IMR-90 (cell line): ENCODE data around the gene NFIA. TPM values are rescaled to one million over a fixed set of nuclear protein-coding genes. Genes with fewer than 3 reads are reported as not detected.

Source experiments
- ATAC-seq: fragments of 200-7000 bp; cut with Tn5 transposase; 2 replicates; pipeline ENCODE4 v1.9.1; 2020; ENCODE audit warnings: low read depth, mild to moderate bottlenecking, moderate library complexity
- BruUV-seq: library from RNA; stranded (reverse); fragments of 400-500 nt; replicated peaks from 2 replicates; lab custom pipeline; 2021; lab: Mats Ljungman, UMichigan
- CTCF ChIA-PET: fragments of 300-600 bp; formaldehyde crosslinking; extraction: SDS; loops from one replicate; lab custom pipeline; 2021; ENCODE audit warnings: antibody characterized with exemption; lab: Yijun Ruan, JAX
- POLR2A ChIA-PET: fragments of 300-600 bp; sonication (Branson Sonifier 250); formaldehyde crosslinking; loops from one replicate; lab custom pipeline; 2022; ENCODE audit warnings: antibody characterized with exemption; ENCODE audit not compliant: unreplicated experiment; lab: Charles Lee
- DNase-seq: peaks from one replicate; pipeline ENCODE4 v3.0.0; 2013
- H2AFZ ChIP-seq: replicated peaks from 2 replicates; pipeline ENCODE3; 2013; ENCODE audit warnings: low read length, mild to moderate bottlenecking; ENCODE audit not compliant: poor library complexity
- H2AK5ac ChIP-seq: 2 replicates; pipeline ENCODE4 v1.6.1; 2013; ENCODE audit warnings: low read depth, low read length, inconsistent platforms
- H2AK9ac ChIP-seq: replicated peaks from 2 replicates; pipeline ENCODE3; 2013; ENCODE audit warnings: mild to moderate bottlenecking, low read depth, low read length, moderate library complexity; ENCODE audit not compliant: poor library complexity
- H2BK120ac ChIP-seq: 2 replicates; pipeline ENCODE4 v1.6.1; 2013; ENCODE audit warnings: low read depth, low read length, inconsistent platforms
- H2BK15ac ChIP-seq: 3 replicates; pipeline ENCODE4 v1.6.1; 2013; ENCODE audit warnings: low read depth, low read length, inconsistent platforms
- H2BK20ac ChIP-seq: 2 replicates; pipeline ENCODE4 v1.6.1; 2013; ENCODE audit warnings: low read depth, mild to moderate bottlenecking, inconsistent platforms, low read length, moderate library complexity
- H2BK5ac ChIP-seq: 2 replicates; pipeline ENCODE4 v1.6.1; 2013; ENCODE audit warnings: mild to moderate bottlenecking, low read depth, low read length, inconsistent platforms; ENCODE audit not compliant: poor library complexity, severe bottlenecking
- H3K14ac ChIP-seq: replicated peaks from 2 replicates; pipeline ENCODE4 v1.6.1; 2013; ENCODE audit warnings: low read depth, low read length, inconsistent platforms
- H3K18ac ChIP-seq: 2 replicates; pipeline ENCODE4 v1.6.1; 2013; ENCODE audit warnings: low read depth, low read length, control low read depth
- H3K23ac ChIP-seq: 2 replicates; pipeline ENCODE4 v1.6.1; 2013; ENCODE audit warnings: low read depth, low read length, inconsistent platforms
- H3K27ac ChIP-seq: 2 replicates; pipeline ENCODE4 v1.5.1; 2013; ENCODE audit warnings: mild to moderate bottlenecking, control low read depth, low read length; ENCODE audit not compliant: insufficient read depth
- H3K27me3 ChIP-seq: 2 replicates; pipeline ENCODE4 v1.6.1; 2013; ENCODE audit warnings: low read length; ENCODE audit not compliant: control insufficient read depth, insufficient read depth
- H3K36me3 ChIP-seq: 2 replicates; pipeline ENCODE4 v1.6.1; 2013; ENCODE audit warnings: low read length, mixed read lengths; ENCODE audit not compliant: control insufficient read depth, insufficient read depth
- H3K4ac ChIP-seq: 2 replicates; pipeline ENCODE4 v1.6.1; 2013; ENCODE audit warnings: low read depth, low read length, inconsistent platforms
- H3K4me1 ChIP-seq: 2 replicates; pipeline ENCODE4 v1.6.1; 2013; ENCODE audit warnings: low read length, mixed read lengths; ENCODE audit not compliant: control insufficient read depth, insufficient read depth
- H3K4me2 ChIP-seq: 2 replicates; pipeline ENCODE4 v1.6.1; 2013; ENCODE audit warnings: low read depth, mild to moderate bottlenecking, control low read depth, low read length, moderate library complexity
- H3K4me3 ChIP-seq: 2 replicates; pipeline ENCODE4 v1.5.1; 2013; ENCODE audit warnings: low read depth, mild to moderate bottlenecking, control low read depth, low read length, moderate library complexity; ENCODE audit not compliant: insufficient read depth
- H3K56ac ChIP-seq: 2 replicates; pipeline ENCODE4 v1.6.1; 2013; ENCODE audit warnings: low read length, inconsistent platforms; ENCODE audit not compliant: insufficient read depth; ENCODE audit errors: extremely low read depth
- H3K79me1 ChIP-seq, 2 experiments: 2 replicates each; pipeline ENCODE4 v1.6.1; 2013; ENCODE audit warnings: low read length in 2 of 2, inconsistent platforms in 1 of 2, low read depth in 1 of 2
- H3K9ac ChIP-seq: 2 replicates; pipeline ENCODE4 v1.6.1; 2013; ENCODE audit warnings: low read depth, low read length, control low read depth
- H3K9me1 ChIP-seq: 2 replicates; pipeline ENCODE4 v1.6.1; 2013; ENCODE audit warnings: low read length, inconsistent platforms; ENCODE audit not compliant: insufficient read depth
- H3K9me3 ChIP-seq: 2 replicates; pipeline ENCODE4 v1.6.1; 2013; ENCODE audit warnings: low read length; ENCODE audit not compliant: control insufficient read depth, insufficient read depth
- H4K20me1 ChIP-seq: 2 replicates; pipeline ENCODE4 v1.6.1; 2013; ENCODE audit warnings: low read length, inconsistent platforms; ENCODE audit not compliant: insufficient read depth
- H4K5ac ChIP-seq: 2 replicates; pipeline ENCODE4 v1.6.1; 2013; ENCODE audit warnings: mild to moderate bottlenecking, low read depth, low read length, control low read depth
- H4K8ac ChIP-seq, 2 experiments: 2 replicates each; pipeline ENCODE4 v1.6.1; 2013; ENCODE audit warnings: low read depth in 2 of 2, low read length in 2 of 2, control low read depth in 1 of 2, inconsistent platforms in 1 of 2
- H4K91ac ChIP-seq: 2 replicates; pipeline ENCODE4 v1.6.1; 2013; ENCODE audit warnings: low read depth, low read length, inconsistent platforms; ENCODE audit not compliant: insufficient read depth
- BHLHE40 ChIP-seq: fragments of 150-350 bp; IDR thresholded peaks from 2 replicates; pipeline ENCODE4 v1.6.1; 2016; ENCODE audit warnings: mild to moderate bottlenecking, low read depth, low read length
- CEBPB ChIP-seq: IDR thresholded peaks from 2 replicates; pipeline ENCODE4 v1.6.1; 2012; ENCODE audit warnings: low read depth, low read length, improper control_type of control experiment
- CHD1 ChIP-seq: IDR thresholded peaks from 2 replicates; pipeline ENCODE4 v1.6.1; 2012; ENCODE audit warnings: low read depth, low read length, improper control_type of control experiment
- FOS ChIP-seq: fragments of 150-350 bp; IDR thresholded peaks from 2 replicates; pipeline ENCODE4 v1.6.1; 2016; ENCODE audit warnings: low read depth, low read length
- MAFK ChIP-seq: IDR thresholded peaks from 2 replicates; pipeline ENCODE4 v1.6.1; 2012; ENCODE audit warnings: low read depth, low read length, improper control_type of control experiment
- MAZ ChIP-seq: IDR thresholded peaks from 2 replicates; pipeline ENCODE4 v1.6.1; 2012; ENCODE audit warnings: low read depth, mild to moderate bottlenecking, low read length, improper control_type of control experiment, moderate library complexity, borderline replicate concordance
- MXI1 ChIP-seq: IDR thresholded peaks from 2 replicates; pipeline ENCODE4 v1.6.1; 2012; ENCODE audit warnings: low read depth, mild to moderate bottlenecking, low read length, moderate library complexity, borderline replicate concordance
- NFE2L2 ChIP-seq: fragments of 150-350 bp; IDR thresholded peaks from 2 replicates; pipeline ENCODE4 v1.6.1; 2016; ENCODE audit warnings: low read depth, mild to moderate bottlenecking, low read length
- POLR2A ChIP-seq: IDR thresholded peaks from 2 replicates; pipeline ENCODE4 v1.6.1; 2012; ENCODE audit warnings: mild to moderate bottlenecking, low read depth, low read length
- RAD21 ChIP-seq: IDR thresholded peaks from 2 replicates; pipeline ENCODE4 v1.6.1; 2012; ENCODE audit warnings: low read length, improper control_type of control experiment
- RCOR1 ChIP-seq: IDR thresholded peaks from 2 replicates; pipeline ENCODE4 v1.6.1; 2012; ENCODE audit warnings: mild to moderate bottlenecking, low read length, improper control_type of control experiment; ENCODE audit not compliant: insufficient replicate concordance
- RFX5 ChIP-seq: IDR thresholded peaks from 2 replicates; pipeline ENCODE4 v1.8.0; 2012; ENCODE audit warnings: low read depth, mild to moderate bottlenecking, low read length, moderate library complexity
- SMC3 ChIP-seq: fragments of 150-350 bp; IDR thresholded peaks from 2 replicates; pipeline ENCODE4 v1.6.1; 2016; ENCODE audit warnings: low read depth, mild to moderate bottlenecking, antibody characterized with exemption, low read length, moderate library complexity
- WGBS, 2 experiments: methylation state at CpG; one replicate each; pipeline versions ENCODE4 v1.1.5 to v1.1.7; 2013; ENCODE audit warnings: missing lambda C conversion rate in 2 of 2; ENCODE audit not compliant: insufficient read length in 1 of 2; ENCODE audit errors: extremely low coverage in 2 of 2; 5-methylcytosine and 5-hydroxymethylcytosine counted together
- dilution Hi-C: fragments of 300-500 bp; cut with HindIII; formaldehyde crosslinking; loops from one replicate; pipeline ENCODE4 v1.14.3; 2018; ENCODE audit warnings: low sequenced_read_pairs; ENCODE audit not compliant: unreplicated experiment
- in situ Hi-C: fragments of 300-500 bp; cut with MboI; formaldehyde crosslinking; loops from 3 replicates; pipeline ENCODE4 v1.14.3; 2019; ENCODE audit warnings: low sequenced_read_pairs, inconsistent platforms, mixed read lengths
- intact Hi-C: fragments of 100-400 bp; cut with micrococcal nuclease; formaldehyde crosslinking; loops from 2 replicates; pipeline ENCODE4 v1.10.0; 2022
- polyA plus RNA-seq, 3 experiments: library from polyadenylated mRNA; depleted of rRNA; stranded (reverse); fragments of >200 nt; gene quantifications; 2 replicates each; pipeline ENCODE4 v1.2.3, GENCODE V29; 2012; ENCODE audit warnings: low replicate concordance in 1 of 3
- total RNA-seq: library from RNA; depleted of rRNA; stranded (reverse); fragments of >200 nt; gene quantifications from 2 replicates; pipeline ENCODE4 v1.2.3, GENCODE V29; 2012
- TF ChIP-seq, protein P1 (sequence below): conservative IDR thresholded peaks from 2 replicates; pipeline ENCODE4 v1.5.1; 2012; ENCODE audit warnings: mild to moderate bottlenecking, low read depth, low read length, improper control_type of control experiment
- TF ChIP-seq, protein P2 (sequence below): fragments of 150-350 bp; IDR thresholded peaks from 2 replicates; pipeline ENCODE4 v1.6.1; 2017; ENCODE audit warnings: mild to moderate bottlenecking, antibody characterized with exemption, low read length, low read depth
- TF ChIP-seq, protein P3 (sequence below): fragments of 150-350 bp; IDR thresholded peaks from 2 replicates; pipeline ENCODE4 v1.6.1; 2016; ENCODE audit warnings: low read depth, mild to moderate bottlenecking, low read length, moderate library complexity, borderline replicate concordance

NFIA gene
- total and polyA plus RNA-seq, 2 of the 4 experiments (the other 2 are of a cell fraction) = 1.6 to 2.2 TPM

DNA sequence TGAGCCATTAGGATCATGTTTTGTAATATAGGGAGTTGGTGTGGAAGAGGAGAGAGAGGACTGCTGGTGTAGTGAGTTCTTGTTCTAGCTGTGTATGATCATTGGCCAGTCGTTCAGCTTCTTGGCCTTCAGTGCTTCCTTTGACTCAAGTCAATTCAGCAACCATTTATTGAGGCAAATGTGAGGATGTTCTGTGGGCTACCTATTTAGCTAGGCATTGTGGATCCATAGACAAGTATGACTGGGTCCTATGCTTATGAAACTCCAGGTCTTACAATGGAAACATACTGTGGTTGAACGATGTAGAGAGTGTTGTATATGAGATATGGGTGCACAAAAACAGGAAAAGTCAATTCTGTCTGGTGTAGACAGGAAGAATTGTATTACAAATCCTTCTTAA, 41.7 kb downstream of the NFIA start:
- dilution Hi-C loops = no loop called here

More for the DNA sequence above, 41.7 kb downstream of the NFIA start:
- H2AK9ac ChIP-seq = no peak overlapping the region
- no peaks in the 10 kb centered on the region for H3K36me3 ChIP-seq
- H2BK5ac ChIP-seq = no peak overlapping the region
- H3K14ac ChIP-seq = no peak overlapping the region
- no peak overlapping the region for H2BK120ac ChIP-seq
- no peaks in the 10 kb centered on the region for H3K9me1 ChIP-seq
- ChIA-PET POLR2A (no interaction called here), CTCF (no interaction called here)
- H4K8ac ChIP-seq = no peak overlapping the region
- no peaks in the 10 kb centered on the region for H3K4me1 ChIP-seq
- no peak overlapping the region for H3K4me3 ChIP-seq
- H3K79me1 ChIP-seq = no peaks in the 10 kb centered on the region
- ATAC-seq (no peak), DNase-seq (no peak)
- no peak overlapping the region for H2AFZ ChIP-seq
- no peak overlapping the region for H2BK15ac ChIP-seq
- H3K27me3 ChIP-seq = peaks cover 2% of the 10 kb centered on the region; the same call in 1 of the 2 replicates
- H2AK5ac ChIP-seq = no peak overlapping the region
- in situ Hi-C loops (no loop called here), intact Hi-C loops (no loop called here)
- BruUV-seq = no TSS peak
- WGBS, 2 experiments = no CpG with 5 or more reads among the region's 2 CpGs
- no peak overlapping the region for H3K23ac ChIP-seq
- no peak overlapping the region for H3K18ac ChIP-seq
- H2BK20ac ChIP-seq = no peak overlapping the region
- no peak overlapping the region for H3K4me2 ChIP-seq
- no peak overlapping the region for H4K5ac ChIP-seq
- H3K9ac ChIP-seq = no peak overlapping the region
- H3K27ac ChIP-seq = no peak overlapping the region
- no peak for TF ChIP-seq MXI1
- no peak for TF ChIP-seq MAFK
- TF ChIP-seq CEBPB = no peak
- no peak for TF ChIP-seq SMC3
- TF ChIP-seq CHD1 = no peak
- no peak for TF ChIP-seq FOS
- TF ChIP-seq MAZ = no peak
- TF ChIP-seq, protein P1, sequence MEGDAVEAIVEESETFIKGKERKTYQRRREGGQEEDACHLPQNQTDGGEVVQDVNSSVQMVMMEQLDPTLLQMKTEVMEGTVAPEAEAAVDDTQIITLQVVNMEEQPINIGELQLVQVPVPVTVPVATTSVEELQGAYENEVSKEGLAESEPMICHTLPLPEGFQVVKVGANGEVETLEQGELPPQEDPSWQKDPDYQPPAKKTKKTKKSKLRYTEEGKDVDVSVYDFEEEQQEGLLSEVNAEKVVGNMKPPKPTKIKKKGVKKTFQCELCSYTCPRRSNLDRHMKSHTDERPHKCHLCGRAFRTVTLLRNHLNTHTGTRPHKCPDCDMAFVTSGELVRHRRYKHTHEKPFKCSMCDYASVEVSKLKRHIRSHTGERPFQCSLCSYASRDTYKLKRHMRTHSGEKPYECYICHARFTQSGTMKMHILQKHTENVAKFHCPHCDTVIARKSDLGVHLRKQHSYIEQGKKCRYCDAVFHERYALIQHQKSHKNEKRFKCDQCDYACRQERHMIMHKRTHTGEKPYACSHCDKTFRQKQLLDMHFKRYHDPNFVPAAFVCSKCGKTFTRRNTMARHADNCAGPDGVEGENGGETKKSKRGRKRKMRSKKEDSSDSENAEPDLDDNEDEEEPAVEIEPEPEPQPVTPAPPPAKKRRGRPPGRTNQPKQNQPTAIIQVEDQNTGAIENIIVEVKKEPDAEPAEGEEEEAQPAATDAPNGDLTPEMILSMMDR = no peak
- no peak for TF ChIP-seq NFE2L2
- TF ChIP-seq, protein P2, sequence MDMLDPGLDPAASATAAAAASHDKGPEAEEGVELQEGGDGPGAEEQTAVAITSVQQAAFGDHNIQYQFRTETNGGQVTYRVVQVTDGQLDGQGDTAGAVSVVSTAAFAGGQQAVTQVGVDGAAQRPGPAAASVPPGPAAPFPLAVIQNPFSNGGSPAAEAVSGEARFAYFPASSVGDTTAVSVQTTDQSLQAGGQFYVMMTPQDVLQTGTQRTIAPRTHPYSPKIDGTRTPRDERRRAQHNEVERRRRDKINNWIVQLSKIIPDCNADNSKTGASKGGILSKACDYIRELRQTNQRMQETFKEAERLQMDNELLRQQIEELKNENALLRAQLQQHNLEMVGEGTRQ = no peak
- no peak for TF ChIP-seq RCOR1
- TF ChIP-seq, protein P3, sequence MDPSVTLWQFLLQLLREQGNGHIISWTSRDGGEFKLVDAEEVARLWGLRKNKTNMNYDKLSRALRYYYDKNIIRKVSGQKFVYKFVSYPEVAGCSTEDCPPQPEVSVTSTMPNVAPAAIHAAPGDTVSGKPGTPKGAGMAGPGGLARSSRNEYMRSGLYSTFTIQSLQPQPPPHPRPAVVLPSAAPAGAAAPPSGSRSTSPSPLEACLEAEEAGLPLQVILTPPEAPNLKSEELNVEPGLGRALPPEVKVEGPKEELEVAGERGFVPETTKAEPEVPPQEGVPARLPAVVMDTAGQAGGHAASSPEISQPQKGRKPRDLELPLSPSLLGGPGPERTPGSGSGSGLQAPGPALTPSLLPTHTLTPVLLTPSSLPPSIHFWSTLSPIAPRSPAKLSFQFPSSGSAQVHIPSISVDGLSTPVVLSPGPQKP = no peak
- no peak for TF ChIP-seq RAD21
- no peak for TF ChIP-seq POLR2A
- TF ChIP-seq BHLHE40 = no peak
- no peak for TF ChIP-seq RFX5
- H4K20me1 ChIP-seq = no peaks in the 10 kb centered on the region
- H3K4ac ChIP-seq = no peak overlapping the region
- H3K56ac ChIP-seq = no peak overlapping the region
- H4K91ac ChIP-seq = no peak overlapping the region
- H3K9me3 ChIP-seq = no peaks in the 10 kb centered on the region
